Tibial artery (tissue), 4 donors: ENCODE measurements around the gene RNF39.

ENCODE experiments used
- DNase-seq, 2 donors: peaks; one replicate each; pipeline ENCODE4 v3.0.0-alpha.2; 2019
- H3K27ac ChIP-seq, 2 donors: fragments of 200-600 bp; sonication (generic) in 1 of 2; 1 replicate in 1 of 2; 2 replicates in 1 of 2; pipeline ENCODE4 v1.5.1; 2018 to 2019; ENCODE audit warnings: mild to moderate bottlenecking in 1 of 2
- H3K27me3 ChIP-seq, 2 donors: fragments of 200-600 bp; sonication (generic) in 1 of 2; one replicate each; pipeline versions ENCODE4 v1.5.1 to v1.6.0; 2016 to 2019
- H3K36me3 ChIP-seq, 3 donors: fragments of 200-600 bp; sonication (generic) in 2 of 3; one replicate each; pipeline ENCODE4 v1.5.1; 2016 to 2019; ENCODE audit warnings: mild to moderate bottlenecking in 2 of 3
- H3K4me1 ChIP-seq, 4 donors: fragments of 200-600 bp; sonication (generic) in 2 of 4; 1 replicate in 3 of 4; 2 replicates in 1 of 4; pipeline ENCODE4 v1.5.1; 2016 to 2019
- H3K4me3 ChIP-seq, 2 donors: fragments of 200-600 bp; sonication (generic) in 1 of 2; 1 replicate in 1 of 2; 2 replicates in 1 of 2; pipeline ENCODE4 v1.5.1; 2018 to 2019; ENCODE audit warnings: mild to moderate bottlenecking in 2 of 2
- H3K9me3 ChIP-seq, 3 donors: fragments of 200-600 bp; sonication (generic) in 1 of 3; one replicate each; pipeline ENCODE4 v1.5.1; 2016 to 2019
- intact Hi-C: fragments of 100-400 bp; cut with DNase I; formaldehyde crosslinking; loops from one replicate; pipeline ENCODE4 v1.15.0; 2023; ENCODE audit warnings: low total_unique reads
- TF ChIP-seq, protein P1 (sequence below), 2 experiments: fragments of 200-600 bp in 1 of 2; fragments of 450-650 bp in 1 of 2; IDR thresholded peaks; one replicate each; pipeline ENCODE4 v1.5.1; 2017 to 2019; ENCODE audit warnings: antibody characterized with exemption in 2 of 2, mild to moderate bottlenecking in 1 of 2, moderate library complexity in 1 of 2

RNF39 gene

DNA sequence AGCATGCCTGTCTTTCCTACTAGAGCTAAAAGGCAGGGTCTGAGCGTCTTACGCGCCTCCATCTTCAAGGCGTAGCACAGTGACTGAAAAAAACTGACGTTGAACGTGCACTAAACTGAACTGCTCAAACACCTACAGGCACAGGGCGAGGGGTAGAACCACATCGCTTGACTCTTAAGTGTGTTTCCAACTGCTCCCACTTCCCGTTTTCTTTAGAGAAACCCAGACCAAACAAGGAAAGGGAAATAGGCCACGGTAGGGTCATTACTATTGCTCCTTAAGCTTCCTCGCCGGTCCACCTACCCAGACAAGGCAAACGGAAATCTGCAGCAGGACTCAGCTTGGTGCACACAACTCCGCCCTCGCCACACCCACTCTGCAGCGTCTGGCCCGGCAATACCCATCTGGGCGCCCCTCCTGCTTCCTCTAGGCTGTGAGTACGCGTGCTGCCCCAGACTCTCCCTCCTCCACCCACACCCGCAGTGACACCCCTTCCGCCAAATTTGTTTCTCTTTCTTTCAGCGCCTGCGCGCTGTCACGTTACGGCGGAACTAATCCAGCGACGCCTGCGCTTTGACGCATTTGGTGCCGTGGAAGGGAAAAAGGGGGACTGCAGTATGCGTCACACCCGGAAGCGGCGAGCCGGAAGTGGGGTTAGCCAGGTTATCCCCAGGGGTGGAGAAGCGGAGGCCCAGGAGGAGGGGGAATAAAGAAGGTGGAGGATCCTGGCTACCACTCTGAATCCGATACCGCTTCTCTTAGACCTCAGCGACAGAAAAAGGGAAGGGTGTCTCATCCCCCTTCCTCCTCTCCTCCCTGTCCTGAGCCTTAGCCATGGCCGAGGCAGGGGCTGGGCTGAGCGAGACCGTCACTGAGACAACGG, 8.8 kb downstream of the RNF39 start, which contains the start of gene PPP1R11:
Gene PPP1R11 (plus strand): TSS at position 622 of the 883 bp plus-strand sequence. CDS start 213 bp downstream, at position 835.
- Histone ChIP-seq H3K27me3 (peaks cover 0 to 20% of the 10 kb centered on the region in 2 donors), H3K27ac (peak within 1 kb of the TSS; percentile 83 to 84), H3K4me1 (peaks cover 3 to 41% (median 27%) of the 10 kb centered on the region in 4 donors), H3K9me3 (no peaks in the 10 kb centered on the region), H3K36me3 (peaks cover 0 to 33% (median 17%) of the 10 kb centered on the region in 3 donors), H3K4me3 (peak within 1 kb of the TSS; percentile 62 to 79)
- intact Hi-C loops = loop anchor here (5.0 kb wide), 1 partner anchor 35 kb away; no protein-coding TSS in a partner anchor
- TF ChIP-seq, protein P1, sequence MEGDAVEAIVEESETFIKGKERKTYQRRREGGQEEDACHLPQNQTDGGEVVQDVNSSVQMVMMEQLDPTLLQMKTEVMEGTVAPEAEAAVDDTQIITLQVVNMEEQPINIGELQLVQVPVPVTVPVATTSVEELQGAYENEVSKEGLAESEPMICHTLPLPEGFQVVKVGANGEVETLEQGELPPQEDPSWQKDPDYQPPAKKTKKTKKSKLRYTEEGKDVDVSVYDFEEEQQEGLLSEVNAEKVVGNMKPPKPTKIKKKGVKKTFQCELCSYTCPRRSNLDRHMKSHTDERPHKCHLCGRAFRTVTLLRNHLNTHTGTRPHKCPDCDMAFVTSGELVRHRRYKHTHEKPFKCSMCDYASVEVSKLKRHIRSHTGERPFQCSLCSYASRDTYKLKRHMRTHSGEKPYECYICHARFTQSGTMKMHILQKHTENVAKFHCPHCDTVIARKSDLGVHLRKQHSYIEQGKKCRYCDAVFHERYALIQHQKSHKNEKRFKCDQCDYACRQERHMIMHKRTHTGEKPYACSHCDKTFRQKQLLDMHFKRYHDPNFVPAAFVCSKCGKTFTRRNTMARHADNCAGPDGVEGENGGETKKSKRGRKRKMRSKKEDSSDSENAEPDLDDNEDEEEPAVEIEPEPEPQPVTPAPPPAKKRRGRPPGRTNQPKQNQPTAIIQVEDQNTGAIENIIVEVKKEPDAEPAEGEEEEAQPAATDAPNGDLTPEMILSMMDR (IDR thresholded peaks at IDR 0.05) = peak in 1 of 2 experiments; percentile 5
- DNase-seq = peak; percentile 99 to 100

GRCh38 chr6:30066082-30066481, 9.5 kb downstream of the RNF39 start:
- Histone ChIP-seq H3K27ac (peak overlapping the region; percentile 68 to 84), H3K36me3 (peaks cover 0 to 28% (median 17%) of the 10 kb centered on the region in 3 donors), H3K27me3 (peaks cover 0 to 13% of the 10 kb centered on the region in 2 donors), H3K4me3 (peak overlapping the region; percentile 62 to 79), H3K9me3 (no peaks in the 10 kb centered on the region), H3K4me1 (peaks cover 3 to 35% (median 24%) of the 10 kb centered on the region in 4 donors)
- intact Hi-C loops = loop anchor here (5.0 kb wide), 1 partner anchor 36 kb away; no protein-coding TSS in a partner anchor
- TF ChIP-seq, protein P1 (IDR thresholded peaks at IDR 0.05) = no peak
- DNase-seq = no peak

DNA sequence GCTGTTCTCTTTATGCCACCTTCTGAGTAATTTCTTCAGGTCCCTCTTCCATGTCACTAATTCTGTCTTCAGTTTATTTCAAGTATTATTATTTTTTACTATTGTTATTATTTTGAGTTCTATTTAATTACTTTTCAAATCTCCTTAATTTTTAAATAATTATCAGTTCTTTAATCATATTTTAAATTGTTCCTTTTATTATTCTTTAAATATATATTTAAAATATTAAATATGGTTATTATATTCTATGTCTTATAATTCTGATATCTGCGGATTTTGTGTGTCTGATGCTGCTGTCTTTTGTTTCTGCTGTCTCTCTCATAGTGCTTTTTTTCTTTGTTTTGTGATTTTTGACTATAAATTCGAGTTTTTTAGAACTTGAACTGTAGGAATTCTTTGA, 12.3 kb downstream of the RNF39 start:
- Histone ChIP-seq H3K27ac (no peak overlapping the region), H3K4me1 (peaks cover 3 to 37% (median 31%) of the 10 kb centered on the region in 4 donors), H3K4me3 (no peak overlapping the region), H3K36me3 (peaks cover 0 to under 1% (median 0%) of the 10 kb centered on the region in 3 donors), H3K9me3 (no peaks in the 10 kb centered on the region), H3K27me3 (no peaks in the 10 kb centered on the region)
- TF ChIP-seq, protein P1 (IDR thresholded peaks at IDR 0.05) = no peak
- no peak for DNase-seq
- intact Hi-C loops = no loop called here

- H3K4me1 ChIP-seq = peaks cover 3 to 30% (median 26%) of the 10 kb centered on the region in 4 donors
- TF ChIP-seq, protein P1 (IDR thresholded peaks at IDR 0.05) = no peak
- no peaks in the 10 kb centered on the region for H3K27me3 ChIP-seq
- H3K4me3 ChIP-seq = peak overlapping the region; percentile 66 to 80
- DNase-seq = no peak
- H3K9me3 ChIP-seq = no peaks in the 10 kb centered on the region
- intact Hi-C loops = no loop called here
- H3K36me3 ChIP-seq = peaks cover 0 to 4% (median 0%) of the 10 kb centered on the region in 3 donors
- H3K27ac ChIP-seq = no peak overlapping the region
Observed at GRCh38 chr6:30062471-30063178, 12.9 kb downstream of the RNF39 start.

DNA sequence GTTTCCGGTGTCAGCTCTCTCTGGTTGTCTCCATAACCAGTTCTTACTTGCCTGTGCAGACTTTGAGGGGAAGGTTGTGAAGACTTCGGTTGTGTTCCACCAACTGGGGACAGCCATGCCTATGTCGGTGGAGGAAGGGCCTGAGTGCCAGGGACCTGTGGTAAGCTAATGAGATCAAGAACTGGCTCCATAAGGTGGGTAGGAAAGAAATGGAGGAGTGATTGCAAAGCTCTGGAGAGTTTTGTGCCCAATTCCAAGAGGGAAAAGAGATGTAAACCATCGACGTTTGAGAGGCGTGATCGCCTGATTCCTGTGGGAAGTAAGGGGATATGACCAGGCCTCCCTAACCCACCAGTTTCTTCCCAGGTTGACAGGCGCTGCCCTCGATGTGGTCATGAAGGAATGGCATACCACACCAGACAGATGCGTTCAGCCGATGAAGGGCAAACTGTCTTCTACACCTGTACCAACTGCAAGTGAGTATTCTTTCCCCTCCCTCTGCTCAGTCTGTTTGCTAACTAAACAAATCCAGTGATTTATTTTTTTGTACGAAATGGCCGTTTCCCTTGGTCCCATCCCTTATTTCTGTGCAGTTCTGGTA, 13.6 kb downstream of the RNF39 start:
- peak in 1 of 2 donors; percentile 62 for DNase-seq
- intact Hi-C loops = no loop called here
- Histone ChIP-seq H3K9me3 (no peaks in the 10 kb centered on the region), H3K27me3 (no peaks in the 10 kb centered on the region), H3K27ac (peak overlapping the region; percentile 92 to 96), H3K36me3 (peaks cover 0 to 11% (median 0%) of the 10 kb centered on the region in 3 donors), H3K4me3 (peak overlapping the region; percentile 66 to 80), H3K4me1 (peaks cover 3 to 27% (median 23%) of the 10 kb centered on the region in 4 donors)
- TF ChIP-seq, protein P1 (IDR thresholded peaks at IDR 0.05) = no peak
